WERI-Rb-1 (cell line): Measurements from ENCODE around the gene HS3ST4.

Experiments
- DNase-seq: peaks from one replicate; pipeline ENCODE4 v3.0.0-alpha.2; 2020
- H3K27ac ChIP-seq: fragments of 250-450 bp; sonication (Bioruptor Pico); 2 replicates; pipeline ENCODE4 v1.5.1; 2020; ENCODE audit warnings: mild to moderate bottlenecking, moderate library complexity
- H3K27me3 ChIP-seq: fragments of 250-450 bp; sonication (Bioruptor Pico); 2 replicates; pipeline ENCODE4 v1.5.1; 2021; ENCODE audit warnings: mild to moderate bottlenecking, low read depth, moderate library complexity; ENCODE audit not compliant: insufficient read depth, severe bottlenecking
- H3K36me3 ChIP-seq: fragments of 250-450 bp; sonication (Bioruptor Pico); 2 replicates; pipeline ENCODE4 v1.5.1; 2020; ENCODE audit warnings: mild to moderate bottlenecking, moderate library complexity
- H3K4me3 ChIP-seq: 2 replicates; pipeline ENCODE4 v1.5.1; 2011; ENCODE audit warnings: low read depth, mild to moderate bottlenecking, control low read depth, low read length
- H3K9me3 ChIP-seq: fragments of 250-450 bp; sonication (Bioruptor Pico); 2 replicates; pipeline ENCODE4 v1.5.1; 2021; ENCODE audit warnings: mild to moderate bottlenecking, moderate library complexity; ENCODE audit not compliant: severe bottlenecking
- CTCF ChIP-seq: IDR thresholded peaks from 2 replicates; pipeline ENCODE4 v1.5.1; 2011; ENCODE audit warnings: low read depth, mild to moderate bottlenecking, control low read depth, inconsistent platforms, low read length

Gene HS3ST4

GRCh38 chr16:25730396-25730795 lies 38.6 kb downstream of the HS3ST4 start:
- no peak for DNase-seq
- no peak overlapping the region for H3K4me3 ChIP-seq
- peaks cover 17% of the 10 kb centered on the region for H3K36me3 ChIP-seq
- no peaks in the 10 kb centered on the region for H3K27me3 ChIP-seq
- H3K9me3 ChIP-seq, result no peaks in the 10 kb centered on the region
- no peak for TF ChIP-seq CTCF
- H3K27ac ChIP-seq, result no peak overlapping the region

- no peak for DNase-seq
- no peak overlapping the region for H3K4me3 ChIP-seq
- peaks cover 9% of the 10 kb centered on the region for H3K36me3 ChIP-seq
- H3K27me3 ChIP-seq, result no peaks in the 10 kb centered on the region
- no peak for TF ChIP-seq CTCF
- no peaks in the 10 kb centered on the region for H3K9me3 ChIP-seq
- H3K27ac ChIP-seq, result no peak overlapping the region
Observed at GRCh38 chr16:25734430-25735385, 42.9 kb downstream of the HS3ST4 start.

GRCh38 chr16:25735645-25736044 lies 43.9 kb downstream of the HS3ST4 start:
- H3K9me3 ChIP-seq, result no peaks in the 10 kb centered on the region
- no peak overlapping the region for H3K4me3 ChIP-seq
- H3K27me3 ChIP-seq, result no peaks in the 10 kb centered on the region
- no peak for DNase-seq
- no peak overlapping the region for H3K27ac ChIP-seq
- H3K36me3 ChIP-seq, result peaks cover 13% of the 10 kb centered on the region
- no peak for TF ChIP-seq CTCF

- Histone ChIP-seq H3K9me3 (no peaks in the 10 kb centered on the region), H3K27ac (no peak overlapping the region)
- DNase-seq, result no peak
Observed at GRCh38 chr16:25747160-25747758, 55.5 kb downstream of the HS3ST4 start.

DNA sequence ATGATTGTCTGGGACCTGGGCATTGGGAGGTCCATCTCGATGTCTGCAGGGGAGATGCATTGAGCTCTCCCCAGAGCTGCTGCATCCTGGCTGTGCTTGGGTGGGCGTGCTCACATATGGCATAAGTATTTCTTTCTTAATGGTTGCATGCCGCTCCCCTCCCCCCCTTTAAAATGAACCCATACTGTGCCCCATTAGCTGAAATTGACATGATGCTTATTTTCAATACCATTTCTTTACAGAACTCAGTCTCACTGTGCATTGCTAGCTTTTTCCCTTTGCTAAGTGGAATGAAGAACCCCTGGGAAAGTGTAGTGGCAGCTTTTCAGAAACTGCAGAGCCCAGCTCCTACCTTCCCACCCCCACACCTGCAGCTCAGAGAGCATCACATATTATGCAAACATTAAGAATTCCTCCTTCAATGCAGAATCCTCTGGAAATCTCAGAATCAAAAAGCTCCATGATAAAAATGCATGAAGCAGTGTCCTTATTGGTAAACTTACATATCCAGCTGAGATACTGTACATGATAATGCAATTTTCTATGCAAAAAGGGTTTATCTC lies 56.4 kb downstream of the HS3ST4 start:
- Histone ChIP-seq H3K27me3 (no peaks in the 10 kb centered on the region), H3K36me3 (peaks cover 37% of the 10 kb centered on the region), H3K27ac (no peak overlapping the region), H3K4me3 (no peak overlapping the region), H3K9me3 (no peaks in the 10 kb centered on the region)
- DNase-seq, result no peak
- TF ChIP-seq CTCF, result no peak

More at GRCh38 chr16:25747160-25747758, 55.5 kb downstream of the HS3ST4 start:
- peaks cover 46% of the 10 kb centered on the region for H3K36me3 ChIP-seq
- TF ChIP-seq CTCF, result no peak
- H3K27me3 ChIP-seq, result no peaks in the 10 kb centered on the region
- H3K4me3 ChIP-seq, result no peak overlapping the region
